Caco-2 (cell line): Measurements from ENCODE around the gene VAT1L. TPM values are rescaled to one million over a fixed set of nuclear protein-coding genes. Genes with fewer than 3 reads are reported as not detected.

ENCODE experiments used
- BruUV-seq: library from RNA; stranded (reverse); fragments of 400-500 nt; replicated peaks from 2 replicates; lab custom pipeline; 2021; lab: Mats Ljungman, UMichigan
- CTCF ChIA-PET: fragments of 300-600 bp; sonication (Branson Sonifier 250); formaldehyde crosslinking; loops from one replicate; lab custom pipeline; 2022; ENCODE audit warnings: antibody characterized with exemption; lab: Charles Lee
- POLR2A ChIA-PET: fragments of 300-600 bp; sonication (Branson Sonifier 250); formaldehyde crosslinking; loops from one replicate; lab custom pipeline; 2022; ENCODE audit warnings: antibody characterized with exemption; lab: Charles Lee
- DNase-seq, 2 experiments: peaks; one replicate each; pipeline versions ENCODE4 v3.0.0 to v3.0.0-alpha.2; 2020 to 2022
- H3K27me3 ChIP-seq: replicated peaks from 2 replicates; pipeline ENCODE4 v1.6.0; 2011; ENCODE audit warnings: low read length; ENCODE audit not compliant: control insufficient read depth, insufficient read depth
- H3K36me3 ChIP-seq: 2 replicates; pipeline ENCODE4 v1.5.1; 2011; ENCODE audit warnings: low read length; ENCODE audit not compliant: control insufficient read depth, insufficient read depth
- H3K4me1 ChIP-seq: fragments of 250-450 bp; sonication (Bioruptor Pico); 2 replicates; pipeline ENCODE4 v1.5.1; 2020; ENCODE audit warnings: mild to moderate bottlenecking
- H3K4me3 ChIP-seq: 2 replicates; pipeline ENCODE4 v1.5.1; 2011; ENCODE audit warnings: low read depth, mild to moderate bottlenecking, control low read depth, low read length
- H3K9me3 ChIP-seq: fragments of 250-450 bp; sonication (Bioruptor Pico); 2 replicates; pipeline ENCODE4 v1.5.1; 2020; ENCODE audit warnings: mild to moderate bottlenecking, moderate library complexity
- H3K27ac Mint-ChIP-seq: one replicate; pipeline ENCODE4 v1.8.0; 2022; ENCODE audit warnings: mixed read lengths; ENCODE audit not compliant: unreplicated experiment
- H3K27me3 Mint-ChIP-seq: one replicate; pipeline ENCODE4 v1.8.0; 2022; ENCODE audit warnings: mixed read lengths; ENCODE audit not compliant: insufficient read depth, unreplicated experiment
- H3K36me3 Mint-ChIP-seq: one replicate; pipeline ENCODE4 v1.8.0; 2022; ENCODE audit warnings: mild to moderate bottlenecking, mixed read lengths; ENCODE audit not compliant: insufficient read depth, unreplicated experiment
- H3K4me1 Mint-ChIP-seq: one replicate; pipeline ENCODE4 v1.8.0; 2022; ENCODE audit warnings: low read depth, mixed read lengths; ENCODE audit not compliant: unreplicated experiment
- H3K4me3 Mint-ChIP-seq: one replicate; pipeline ENCODE4 v1.8.0; 2022; ENCODE audit warnings: mild to moderate bottlenecking, moderate library complexity, mixed read lengths; ENCODE audit not compliant: unreplicated experiment
- H3K9me3 Mint-ChIP-seq: one replicate; pipeline ENCODE4 v1.8.0; 2022; ENCODE audit warnings: mixed read lengths; ENCODE audit not compliant: unreplicated experiment
- CTCF ChIP-seq, 2 experiments: fragments of 200-600 bp in 1 of 2; IDR thresholded peaks; 1 replicate in 1 of 2; 2 replicates in 1 of 2; pipeline versions ENCODE4 v1.5.1 to v1.8.0; 2011 to 2022; ENCODE audit warnings: antibody characterized with exemption in 1 of 2, control low read depth in 1 of 2, inconsistent platforms in 1 of 2, low read depth in 1 of 2, low read length in 1 of 2, mild to moderate bottlenecking in 1 of 2, moderate library complexity in 1 of 2; ENCODE audit not compliant: insufficient read depth in 1 of 2, severe bottlenecking in 1 of 2, unreplicated experiment in 1 of 2
- intact Hi-C: fragments of 100-400 bp; cut with micrococcal nuclease; formaldehyde crosslinking; loops from one replicate; pipeline ENCODE4 v1.10.0; 2022; ENCODE audit not compliant: unreplicated experiment
- total RNA-seq: library from RNA; stranded (reverse); gene quantifications from 2 replicates; pipeline ENCODE4 v1.2.3, GENCODE V29; 2022

Gene VAT1L
- total RNA-seq, 1 experiment from 2014 or later: not detected

GRCh38 chr16:77775911-77776909 is 12.2 kb upstream of the VAT1L start:
- intact Hi-C loops: no loop called here
- no peak overlapping the region for H3K4me3 Mint-ChIP-seq
- TF ChIP-seq CTCF (IDR thresholded peaks at IDR 0.05; ENCODE audit: insufficient read depth in 1 of 2, low read depth in 1 of 2, low read length in 1 of 2, severe bottlenecking in 1 of 2, unreplicated experiment in 1 of 2): no peak
- peaks cover 3% of the 10 kb centered on the region for H3K27me3 Mint-ChIP-seq
- no peak overlapping the region for H3K4me3 ChIP-seq
- ChIA-PET CTCF (no interaction called here), POLR2A (no interaction called here)
- H3K36me3 ChIP-seq: no peaks in the 10 kb centered on the region
- H3K27me3 ChIP-seq: no peaks in the 10 kb centered on the region
- H3K9me3 Mint-ChIP-seq: no peaks in the 10 kb centered on the region
- no peaks in the 10 kb centered on the region for H3K9me3 ChIP-seq
- H3K4me1 Mint-ChIP-seq: no peaks in the 10 kb centered on the region
- no peaks in the 10 kb centered on the region for H3K4me1 ChIP-seq
- no peak for DNase-seq
- no peaks in the 10 kb centered on the region for H3K36me3 Mint-ChIP-seq
- no peak overlapping the region for H3K27ac Mint-ChIP-seq
- no TSS peak for BruUV-seq

GRCh38 chr16:77777745-77778144 is 10.6 kb upstream of the VAT1L start:
- Mint-ChIP-seq H3K27ac (no peak overlapping the region), H3K27me3 (peaks cover 5% of the 10 kb centered on the region)
- CTCF ChIA-PET: no interaction called here

More at GRCh38 chr16:77777745-77778144, 10.6 kb upstream of the VAT1L start:
- no peak for TF ChIP-seq CTCF (IDR thresholded peaks at IDR 0.05; ENCODE audit: insufficient read depth in 1 of 2, low read depth in 1 of 2, low read length in 1 of 2, severe bottlenecking in 1 of 2, unreplicated experiment in 1 of 2)
- Histone ChIP-seq H3K4me3 (no peak overlapping the region), H3K36me3 (no peaks in the 10 kb centered on the region), H3K4me1 (no peaks in the 10 kb centered on the region), H3K27me3 (no peaks in the 10 kb centered on the region), H3K9me3 (no peaks in the 10 kb centered on the region)
- POLR2A ChIA-PET: no interaction called here
- H3K4me3 Mint-ChIP-seq: no peak overlapping the region
- DNase-seq: no peak
- H3K9me3 Mint-ChIP-seq: no peaks in the 10 kb centered on the region
- H3K4me1 Mint-ChIP-seq: no peaks in the 10 kb centered on the region
- intact Hi-C loops: no loop called here
- no TSS peak for BruUV-seq
- no peaks in the 10 kb centered on the region for H3K36me3 Mint-ChIP-seq
